ENCODE measurements around the gene PDZRN4.
"Not testable (repeated sequence)": the region's sequence is repeated elsewhere in the genome, so short reads cannot be mapped to it uniquely, and the experiment has no call there.

The PDZRN4 gene

DNA sequence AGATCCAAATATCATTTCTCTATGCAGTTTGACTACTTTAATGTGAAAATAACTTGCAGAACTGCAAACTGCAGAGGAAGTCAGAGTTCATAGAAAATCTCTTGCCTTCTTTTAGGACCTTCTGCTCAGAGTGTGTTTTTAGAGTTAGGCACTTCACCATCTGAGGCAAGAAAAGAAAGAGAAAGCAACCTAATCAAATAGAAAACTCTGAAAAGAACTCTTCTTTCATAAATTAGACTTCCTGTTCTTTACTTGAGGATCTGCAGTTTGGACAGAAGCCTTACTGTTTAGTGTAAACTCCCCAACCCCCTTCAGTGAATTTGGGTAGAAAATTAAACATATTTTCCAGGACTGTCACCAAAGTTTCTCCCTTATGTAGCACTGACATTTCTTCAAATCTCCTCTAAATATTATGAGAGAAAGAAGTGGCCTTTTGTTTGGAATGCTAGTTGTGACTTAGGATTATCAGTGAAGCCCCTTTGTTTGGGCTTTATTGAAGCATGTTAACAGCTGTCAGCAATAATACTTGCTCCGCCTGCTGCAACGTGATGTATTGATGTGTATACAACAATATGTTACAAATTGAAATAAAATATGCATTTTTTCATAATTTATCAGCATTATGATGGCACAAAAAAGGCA lies 99.5 kb downstream of the PDZRN4 start:
- H3K9me3 Mint-ChIP-seq = no peaks in the 10 kb centered on the region
- H3K27ac Mint-ChIP-seq = no peak overlapping the region
- no peak overlapping the region for H3K4me3 Mint-ChIP-seq
- no peaks in the 10 kb centered on the region for H3K4me1 Mint-ChIP-seq (ENCODE audit: low read depth)
- H3K36me3 Mint-ChIP-seq (ENCODE audit: low read depth) = no peaks in the 10 kb centered on the region
- H3K27me3 Mint-ChIP-seq = no peaks in the 10 kb centered on the region

DNA sequence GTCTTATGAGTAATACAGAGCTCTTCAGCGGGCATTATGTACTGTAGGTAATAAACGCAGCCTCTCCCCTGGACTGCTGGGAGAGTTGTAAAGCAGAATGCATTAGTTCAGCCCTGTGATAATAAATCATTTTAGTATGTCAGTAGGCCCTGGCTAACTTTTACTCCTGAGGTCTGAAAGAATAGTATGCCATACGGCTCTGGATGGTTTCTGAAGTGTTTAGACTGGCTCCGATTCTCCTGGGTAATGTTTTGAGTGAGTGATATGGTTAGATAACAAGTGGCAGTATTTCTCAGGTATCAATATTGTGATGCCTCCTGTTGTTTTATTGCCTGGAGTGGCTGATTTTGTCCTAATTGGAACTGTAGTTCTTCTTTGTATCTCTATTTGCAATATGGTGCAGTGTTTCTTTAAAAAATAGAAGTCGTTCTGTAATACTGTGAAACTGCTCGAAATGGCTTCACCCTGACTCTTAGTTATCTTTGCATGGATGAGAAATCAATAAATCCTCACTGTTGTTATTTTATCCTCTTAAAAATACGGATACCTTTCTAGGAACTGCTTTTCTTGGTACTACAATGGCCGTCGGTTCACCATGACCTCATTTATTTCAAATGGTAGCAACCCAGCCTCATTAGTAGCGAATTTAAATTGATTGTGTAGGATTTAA lies 100.2 kb downstream of the PDZRN4 start:
- Mint-ChIP-seq H3K4me1 (ENCODE audit: low read depth) (no peaks in the 10 kb centered on the region), H3K27me3 (no peaks in the 10 kb centered on the region), H3K36me3 (ENCODE audit: low read depth) (no peaks in the 10 kb centered on the region), H3K27ac (no peak overlapping the region), H3K4me3 (no peak overlapping the region), H3K9me3 (no peaks in the 10 kb centered on the region)

DNA sequence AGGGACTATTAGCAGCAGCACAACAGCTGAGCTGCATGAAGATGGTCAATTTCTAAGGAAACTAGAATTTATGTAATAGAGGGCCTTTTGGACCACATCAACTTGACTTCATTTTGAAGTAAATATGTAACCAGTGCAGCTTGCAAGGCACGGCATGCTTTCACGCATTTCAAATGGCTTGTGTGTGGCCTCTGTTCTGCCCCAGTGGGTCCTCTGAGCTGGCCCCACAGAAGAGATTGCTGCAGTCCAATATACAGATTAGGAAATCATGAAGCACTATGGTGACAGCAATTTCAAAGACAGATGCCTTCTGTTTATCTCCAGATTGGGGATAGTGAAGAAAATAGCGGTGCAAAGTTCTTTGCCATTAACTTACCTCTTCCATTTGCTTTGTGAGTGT lies 101.4 kb downstream of the PDZRN4 start:
- Mint-ChIP-seq H3K4me3 (no peak overlapping the region), H3K27me3 (no peaks in the 10 kb centered on the region), H3K4me1 (ENCODE audit: low read depth) (no peaks in the 10 kb centered on the region), H3K9me3 (no peaks in the 10 kb centered on the region), H3K36me3 (ENCODE audit: low read depth) (no peaks in the 10 kb centered on the region), H3K27ac (no peak overlapping the region)

DNA sequence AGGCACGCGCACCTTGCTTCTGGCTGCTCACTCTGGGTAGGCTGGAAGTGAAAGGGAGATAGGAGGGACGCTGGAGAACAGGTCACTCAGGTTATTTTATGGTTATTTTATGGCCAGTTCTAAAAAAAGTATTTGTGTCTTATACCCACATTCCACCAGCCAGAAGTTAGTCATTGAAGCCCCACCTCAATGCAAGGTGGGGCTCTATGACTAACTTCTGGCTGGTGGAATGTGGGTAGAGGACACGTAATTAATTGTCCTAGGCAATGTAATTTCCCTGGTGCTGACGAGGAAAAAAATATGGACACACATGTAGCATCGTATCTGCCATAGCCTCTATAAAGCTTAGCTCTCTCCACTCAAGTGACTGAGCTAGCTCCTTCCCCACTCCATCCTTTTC lies 104.9 kb downstream of the PDZRN4 start:
- no peak overlapping the region for H3K27ac Mint-ChIP-seq

DNA sequence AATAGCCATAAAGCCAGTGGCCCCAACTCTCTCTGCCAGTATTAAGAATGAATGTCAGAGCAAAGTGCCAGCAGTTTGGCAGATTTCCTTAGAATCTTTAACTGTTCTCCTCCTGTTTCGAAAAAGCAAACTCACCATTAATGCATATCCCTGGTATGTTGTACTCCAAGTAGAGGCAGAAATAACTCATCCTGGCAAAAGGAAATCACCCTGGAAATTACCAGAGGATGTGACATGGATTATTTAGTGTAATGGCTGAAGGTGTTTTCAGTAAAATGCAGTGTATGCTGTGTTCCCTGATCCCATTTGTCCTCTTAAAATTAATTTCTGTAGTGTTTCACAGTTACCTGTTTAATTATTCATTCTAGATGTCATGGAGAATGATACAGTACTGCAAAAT lies 105.3 kb downstream of the PDZRN4 start:
- H3K27me3 Mint-ChIP-seq = no peaks in the 10 kb centered on the region
- H3K36me3 Mint-ChIP-seq (ENCODE audit: low read depth) = no peaks in the 10 kb centered on the region
- no peak overlapping the region for H3K4me3 Mint-ChIP-seq

More for the DNA sequence above, 104.9 kb downstream of the PDZRN4 start:
- Mint-ChIP-seq H3K4me1 (ENCODE audit: low read depth) (no peaks in the 10 kb centered on the region), H3K9me3 (no peaks in the 10 kb centered on the region), H3K36me3 (ENCODE audit: low read depth) (no peaks in the 10 kb centered on the region), H3K27me3 (no peaks in the 10 kb centered on the region), H3K4me3 (no peak overlapping the region)

DNA sequence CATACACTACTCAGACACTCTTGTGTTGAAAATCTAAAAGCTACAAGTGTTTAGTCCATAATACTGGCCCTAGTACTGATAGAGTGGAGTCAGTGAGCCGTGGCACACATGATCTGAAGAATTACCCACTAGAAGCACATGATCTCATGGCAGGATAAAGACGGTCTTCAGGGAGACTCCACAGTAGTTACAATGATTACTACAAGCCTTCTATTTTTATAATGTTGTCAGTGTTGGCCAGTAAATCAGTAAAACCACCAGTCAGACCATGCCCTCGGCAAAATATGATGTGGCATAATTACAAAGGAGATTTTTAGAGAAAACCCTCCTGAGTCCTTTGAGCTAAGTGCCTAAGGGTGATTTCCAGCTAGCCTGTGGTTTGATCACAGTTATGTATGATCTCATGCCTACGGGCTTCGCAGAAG lies 114.9 kb downstream of the PDZRN4 start:
- Mint-ChIP-seq H3K27ac (no peak overlapping the region), H3K4me1 (ENCODE audit: low read depth) (no peaks in the 10 kb centered on the region), H3K4me3 (no peak overlapping the region), H3K36me3 (ENCODE audit: low read depth) (no peaks in the 10 kb centered on the region), H3K27me3 (no peaks in the 10 kb centered on the region), H3K9me3 (no peaks in the 10 kb centered on the region)

More for the DNA sequence above, 105.3 kb downstream of the PDZRN4 start:
- no peaks in the 10 kb centered on the region for H3K4me1 Mint-ChIP-seq (ENCODE audit: low read depth)
- no peak overlapping the region for H3K27ac Mint-ChIP-seq
- no peaks in the 10 kb centered on the region for H3K9me3 Mint-ChIP-seq

DNA sequence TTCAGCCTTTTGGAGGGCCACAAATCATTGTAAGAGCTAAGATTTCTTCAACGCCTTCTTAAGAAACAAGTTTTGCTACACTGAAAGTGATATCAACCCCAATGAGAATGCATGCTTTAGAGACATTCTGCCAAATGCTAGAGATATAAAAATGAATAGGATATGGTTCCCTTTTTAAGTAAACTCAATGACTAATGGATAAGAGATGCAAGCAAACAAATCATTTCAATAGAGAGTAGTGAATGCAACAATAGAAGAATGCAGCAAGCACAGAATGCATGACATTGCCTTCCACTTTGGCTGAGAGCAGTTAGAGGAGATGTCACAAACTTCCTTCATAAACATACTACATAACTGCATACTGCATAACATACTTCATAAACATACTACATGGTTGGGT lies 116.4 kb downstream of the PDZRN4 start:
- no peaks in the 10 kb centered on the region for H3K36me3 Mint-ChIP-seq (ENCODE audit: low read depth)
- H3K4me1 Mint-ChIP-seq (ENCODE audit: low read depth) = no peaks in the 10 kb centered on the region

DNA sequence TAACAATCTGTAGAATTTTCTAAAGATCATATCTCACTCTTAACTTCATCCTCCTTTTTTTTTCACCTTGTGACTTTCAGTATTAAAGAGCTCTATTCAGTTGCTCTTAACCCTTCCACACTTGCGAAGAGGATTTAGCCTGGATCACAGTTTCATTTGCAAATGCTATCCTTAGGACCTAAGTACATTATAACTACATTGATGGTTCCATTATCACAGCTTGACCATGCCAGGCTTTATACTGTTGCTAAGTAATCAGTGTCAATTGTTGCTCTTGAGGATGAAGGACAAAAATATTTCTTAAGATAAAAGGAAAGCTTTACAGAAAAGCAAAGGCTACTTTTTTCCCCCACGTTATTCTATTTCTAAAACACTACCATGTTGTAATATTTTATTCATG lies 122.2 kb downstream of the PDZRN4 start:
- H3K9me3 Mint-ChIP-seq = no peaks in the 10 kb centered on the region
- H3K36me3 Mint-ChIP-seq (ENCODE audit: low read depth) = no peaks in the 10 kb centered on the region
- no peaks in the 10 kb centered on the region for H3K4me1 Mint-ChIP-seq (ENCODE audit: low read depth)
- no peak overlapping the region for H3K27ac Mint-ChIP-seq
- no peak overlapping the region for H3K4me3 Mint-ChIP-seq
- H3K27me3 Mint-ChIP-seq = no peaks in the 10 kb centered on the region

More for the DNA sequence above, 116.4 kb downstream of the PDZRN4 start:
- Mint-ChIP-seq H3K27ac (no peak overlapping the region), H3K9me3 (no peaks in the 10 kb centered on the region), H3K4me3 (no peak overlapping the region), H3K27me3 (no peaks in the 10 kb centered on the region)

DNA sequence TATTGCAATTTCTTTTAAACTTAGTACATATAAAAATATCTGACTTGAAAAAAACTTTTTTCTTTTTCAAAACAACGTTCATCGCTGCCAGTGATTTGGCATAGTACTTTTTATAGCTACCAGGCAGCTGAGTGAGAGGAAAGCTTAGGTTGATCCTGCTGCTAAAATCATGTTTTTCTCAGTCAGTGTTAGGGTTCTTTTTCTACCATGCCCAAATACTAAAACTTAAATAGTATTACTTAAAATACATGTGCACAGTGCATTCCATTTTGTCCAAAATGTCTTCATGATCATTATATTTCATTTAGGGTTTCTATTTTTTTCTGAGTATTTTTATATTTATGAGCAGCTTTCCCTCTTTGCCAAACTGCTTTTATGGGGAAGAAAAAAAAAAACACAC lies 123.8 kb downstream of the PDZRN4 start:
- no peak overlapping the region for H3K27ac Mint-ChIP-seq
- no peaks in the 10 kb centered on the region for H3K4me1 Mint-ChIP-seq (ENCODE audit: low read depth)
- H3K9me3 Mint-ChIP-seq = no peaks in the 10 kb centered on the region
- no peaks in the 10 kb centered on the region for H3K27me3 Mint-ChIP-seq
- H3K36me3 Mint-ChIP-seq (ENCODE audit: low read depth) = no peaks in the 10 kb centered on the region
- H3K4me3 Mint-ChIP-seq = no peak overlapping the region

DNA sequence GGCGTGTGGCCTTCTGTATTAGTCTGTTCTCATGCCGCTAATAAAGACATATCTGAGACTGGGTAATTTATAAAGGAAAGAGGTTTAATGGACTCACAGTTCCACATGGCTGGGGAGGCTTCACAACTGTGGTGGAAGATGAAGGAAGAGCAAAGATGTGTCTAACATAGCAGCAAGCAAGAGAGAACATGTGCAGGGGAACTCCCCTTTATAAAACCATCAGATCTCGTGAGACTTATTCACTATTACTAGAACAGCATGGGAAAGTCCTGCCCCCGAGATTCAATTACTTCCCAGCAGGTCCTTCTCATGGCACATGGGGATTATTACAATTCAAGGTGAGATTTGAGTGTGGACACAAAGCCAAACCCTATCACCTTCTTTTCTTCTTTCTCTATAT lies 124.3 kb downstream of the PDZRN4 start:
- H3K27me3 Mint-ChIP-seq; H3K27ac Mint-ChIP-seq; H3K36me3 Mint-ChIP-seq (ENCODE audit: low read depth); H3K4me3 Mint-ChIP-seq; H3K4me1 Mint-ChIP-seq (ENCODE audit: low read depth); H3K9me3 Mint-ChIP-seq: not testable (repeated sequence)

DNA sequence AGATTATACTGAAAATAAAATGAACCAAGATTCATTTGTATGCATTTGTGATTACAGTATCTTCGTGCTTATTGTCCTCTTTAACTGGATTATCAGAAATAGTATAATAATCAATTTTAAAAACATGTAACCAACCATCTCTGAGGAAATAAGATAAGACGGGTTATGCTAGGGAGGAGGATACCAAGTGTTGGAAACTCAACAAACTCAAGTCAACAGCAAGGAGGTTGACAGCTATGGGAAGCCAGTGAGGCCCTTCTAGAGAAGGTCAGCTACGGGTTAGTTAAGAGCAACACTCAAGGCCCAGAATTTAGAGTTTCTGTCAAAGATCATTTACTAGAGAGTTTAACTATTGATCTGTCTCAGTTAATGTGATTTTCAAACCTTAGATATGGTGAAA lies 137.2 kb downstream of the PDZRN4 start:
- no peaks in the 10 kb centered on the region for H3K36me3 Mint-ChIP-seq (ENCODE audit: low read depth)
- H3K4me3 Mint-ChIP-seq = no peak overlapping the region
- H3K27ac Mint-ChIP-seq = no peak overlapping the region
- H3K27me3 Mint-ChIP-seq = no peaks in the 10 kb centered on the region
- H3K9me3 Mint-ChIP-seq = no peaks in the 10 kb centered on the region
- no peaks in the 10 kb centered on the region for H3K4me1 Mint-ChIP-seq (ENCODE audit: low read depth)

DNA sequence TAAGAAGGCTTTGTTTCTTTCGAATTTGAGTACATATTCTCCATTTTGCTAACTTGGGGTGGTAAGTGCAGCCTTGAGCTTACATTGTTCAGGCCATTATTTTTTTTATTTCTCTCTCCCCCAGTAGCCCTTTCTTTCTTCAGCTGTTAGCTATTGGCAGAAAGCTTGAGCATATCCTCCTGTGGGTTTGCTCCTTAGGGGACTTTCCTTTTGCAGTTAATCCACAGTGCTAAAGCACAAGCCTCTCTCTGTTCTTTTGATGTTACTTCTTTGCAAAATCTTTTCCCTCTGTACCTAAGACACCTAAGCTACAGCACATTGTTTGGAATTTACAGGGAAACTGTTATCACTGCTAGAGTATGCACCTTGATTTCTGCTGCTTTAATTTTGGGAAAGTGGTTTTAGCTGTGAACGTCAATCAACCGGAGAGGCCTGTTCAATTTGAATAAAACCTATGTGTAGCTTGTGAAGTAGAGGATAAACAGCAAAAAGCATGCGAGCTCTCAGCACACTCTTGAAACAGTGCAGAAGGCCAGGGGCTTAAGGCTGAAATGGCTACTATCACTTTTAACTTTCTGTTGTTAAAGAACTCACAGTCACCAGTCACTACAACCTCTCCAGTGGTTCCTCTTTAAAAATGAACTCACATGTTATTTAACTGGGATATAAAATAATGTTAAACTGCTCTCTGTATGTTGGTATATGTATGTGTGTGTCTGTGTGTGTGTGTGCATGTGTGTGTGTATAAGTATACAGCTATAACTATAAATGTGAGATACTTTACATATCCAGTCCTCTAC lies 139.2 kb downstream of the PDZRN4 start:
- no peak overlapping the region for H3K27ac Mint-ChIP-seq
- H3K27me3 Mint-ChIP-seq = peaks cover 5% of the 10 kb centered on the region
- peaks cover 6% of the 10 kb centered on the region for H3K9me3 Mint-ChIP-seq
- no peaks in the 10 kb centered on the region for H3K36me3 Mint-ChIP-seq (ENCODE audit: low read depth)
- H3K4me3 Mint-ChIP-seq = no peak overlapping the region
- no peaks in the 10 kb centered on the region for H3K4me1 Mint-ChIP-seq (ENCODE audit: low read depth)

DNA sequence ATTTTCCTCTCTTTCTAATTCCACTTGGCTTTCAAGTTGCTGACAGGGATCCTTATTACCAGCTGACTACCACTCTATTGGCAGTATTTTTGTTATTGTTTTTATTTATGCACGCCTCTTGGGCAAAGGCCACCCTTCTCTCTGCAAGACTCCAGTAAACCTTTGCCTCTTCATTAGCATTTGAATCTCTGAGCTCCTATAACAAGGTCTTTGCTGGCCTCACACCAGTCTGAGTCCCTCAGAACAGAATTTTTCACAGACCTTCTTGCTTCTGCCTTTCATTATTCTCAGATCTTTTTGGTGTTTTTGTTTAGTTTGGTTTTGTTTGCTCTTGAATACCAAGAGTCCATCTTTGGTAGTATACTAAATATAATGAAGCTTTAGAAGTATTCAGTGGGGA lies 145.9 kb downstream of the PDZRN4 start:
- Mint-ChIP-seq H3K36me3 (ENCODE audit: low read depth) (no peaks in the 10 kb centered on the region), H3K4me3 (no peak overlapping the region), H3K27ac (no peak overlapping the region), H3K27me3 (peaks cover 5% of the 10 kb centered on the region), H3K4me1 (ENCODE audit: low read depth) (no peaks in the 10 kb centered on the region), H3K9me3 (peaks cover 6% of the 10 kb centered on the region)

DNA sequence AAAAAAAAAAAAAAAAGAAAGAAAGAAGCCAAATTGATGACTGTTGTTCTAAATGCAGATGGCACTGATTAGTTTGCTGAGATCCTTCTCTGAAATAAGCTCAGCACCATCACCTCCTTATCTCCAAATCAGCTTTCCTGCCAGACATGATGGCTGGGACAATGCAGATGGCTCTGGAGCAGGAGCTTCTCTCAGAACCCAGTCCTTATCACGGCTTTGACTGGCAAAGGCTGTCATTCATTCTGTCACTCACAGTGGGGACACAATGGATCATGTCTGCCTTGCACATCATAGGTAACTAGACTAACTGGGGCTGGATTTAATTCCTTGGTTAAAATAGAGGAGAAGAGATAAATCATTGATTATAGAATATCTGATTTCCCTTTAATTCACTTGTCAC lies 146.3 kb downstream of the PDZRN4 start:
- Mint-ChIP-seq H3K27me3 (peaks cover 5% of the 10 kb centered on the region), H3K36me3 (ENCODE audit: low read depth) (no peaks in the 10 kb centered on the region), H3K4me1 (ENCODE audit: low read depth) (no peaks in the 10 kb centered on the region), H3K9me3 (peaks cover 6% of the 10 kb centered on the region), H3K4me3 (no peak overlapping the region), H3K27ac (no peak overlapping the region)

DNA sequence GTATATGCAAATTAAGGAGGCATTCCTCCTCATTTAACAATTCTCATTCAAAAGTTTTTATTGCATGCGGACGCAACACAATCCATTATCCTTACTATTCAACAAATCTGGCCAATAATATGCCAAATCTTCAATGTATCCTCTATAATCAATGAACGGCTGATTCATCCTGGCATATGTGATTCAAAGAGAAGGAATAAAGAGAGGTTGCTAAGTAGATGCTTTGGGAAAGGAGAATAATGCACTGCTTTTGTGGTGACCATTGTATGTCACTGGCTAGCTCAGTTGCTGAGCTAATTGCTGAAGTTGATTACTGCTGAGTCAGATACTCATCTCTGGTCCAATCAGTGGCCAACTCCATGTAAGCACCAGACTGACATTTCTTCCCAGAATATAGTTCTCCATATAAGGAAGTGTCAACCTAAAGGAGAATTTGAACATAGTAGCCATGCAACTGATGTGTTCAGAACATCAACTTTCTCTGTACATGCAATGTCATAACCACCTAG lies 148.0 kb downstream of the PDZRN4 start:
- Mint-ChIP-seq H3K4me1 (ENCODE audit: low read depth) (no peaks in the 10 kb centered on the region), H3K36me3 (ENCODE audit: low read depth) (no peaks in the 10 kb centered on the region), H3K4me3 (no peak overlapping the region)

More for the DNA sequence above, 148.0 kb downstream of the PDZRN4 start:
- H3K27me3 Mint-ChIP-seq = peaks cover 5% of the 10 kb centered on the region
- peaks cover 9% of the 10 kb centered on the region for H3K9me3 Mint-ChIP-seq
- no peak overlapping the region for H3K27ac Mint-ChIP-seq

Data from stimulated activated naive CD8-positive, alpha-beta T cell treated with anti-CD3 and anti-CD28 coated beads, Interleukin-15, Interleukin-2, amounts not matched to agents 100 ng/mL and 50 ng/mL, for 24 hours (primary cell).